SHP77 treated with DMSO at 0.1 percent for 48 hours (cell line): Measurements from ENCODE around the gene DMBX1.

Experiments used
- DNase-seq: peaks from one replicate; lab custom pipeline; 2025; lab: John Stamatoyannopoulos, UW

DMBX1 gene

DNA sequence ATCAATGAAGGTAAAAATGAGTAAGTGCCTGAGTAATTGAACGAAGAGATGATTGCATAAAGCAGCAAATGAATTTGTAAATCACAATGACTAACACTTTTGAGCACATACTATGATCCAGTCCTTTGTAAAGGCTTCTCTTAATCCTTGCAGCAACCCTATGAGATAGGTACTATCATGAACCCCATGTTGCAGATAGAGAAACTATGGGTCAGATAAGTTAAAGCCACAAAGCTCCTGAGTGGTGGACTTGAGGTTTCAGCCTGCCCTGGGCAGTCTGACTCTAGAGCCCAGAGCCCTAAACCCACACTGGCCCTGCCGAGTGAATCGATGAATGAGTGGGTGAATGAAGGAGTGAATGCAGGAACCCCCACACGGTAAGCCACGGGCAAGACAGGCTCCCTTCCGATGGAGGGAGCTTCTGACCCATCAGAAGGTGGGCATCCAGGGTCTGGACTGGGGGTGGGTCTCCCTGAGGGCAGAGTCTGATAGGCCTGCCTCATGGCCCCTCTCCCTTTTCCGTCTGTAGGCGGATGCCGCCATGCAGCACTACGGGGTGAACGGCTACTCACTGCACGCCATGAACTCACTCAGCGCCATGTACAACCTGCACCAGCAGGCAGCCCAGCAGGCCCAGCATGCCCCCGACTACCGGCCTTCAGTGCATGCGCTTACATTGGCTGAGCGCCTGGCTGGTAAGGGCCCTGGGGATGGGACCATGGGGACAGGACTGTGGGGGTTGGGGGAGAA lies 17.0 kb downstream of the DMBX1 start:
- DNase-seq, result no peak

- DNase-seq, result no peak
Observed at GRCh38 chr1:46508757-46509156, 19.1 kb downstream of the DMBX1 start.

- no peak for DNase-seq
Observed at GRCh38 chr1:46510341-46510997, 20.8 kb downstream of the DMBX1 start.

- no peak for DNase-seq
Observed at GRCh38 chr1:46510998-46511365, 21.3 kb downstream of the DMBX1 start.

- no peak for DNase-seq
Observed at GRCh38 chr1:46512135-46512791, 22.6 kb downstream of the DMBX1 start.

- no peak for DNase-seq
Observed at GRCh38 chr1:46512792-46513190, 23.2 kb downstream of the DMBX1 start.

DNA sequence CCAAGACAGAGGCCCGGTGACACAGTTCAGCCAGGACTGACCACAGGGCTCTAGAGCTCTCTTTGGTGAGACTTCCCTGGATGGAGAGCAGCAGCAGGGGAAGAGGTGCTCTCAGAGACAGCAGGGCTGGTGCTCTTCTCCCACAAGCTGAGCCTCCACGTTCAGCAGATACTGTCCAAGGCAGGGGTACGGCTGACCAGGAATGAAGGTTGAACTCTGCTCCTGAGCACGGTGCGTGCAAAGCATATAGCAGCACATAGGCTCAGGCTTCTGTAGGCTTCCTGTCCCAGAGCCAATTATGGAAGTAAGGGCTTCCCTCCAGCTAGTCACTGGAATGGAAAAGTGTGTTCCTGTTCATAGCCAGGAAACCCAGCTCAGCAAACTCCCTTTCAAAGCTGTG lies 23.9 kb downstream of the DMBX1 start:
- DNase-seq, result no peak

- no peak for DNase-seq
Observed at GRCh38 chr1:46515576-46515975, 25.9 kb downstream of the DMBX1 start.

DNA sequence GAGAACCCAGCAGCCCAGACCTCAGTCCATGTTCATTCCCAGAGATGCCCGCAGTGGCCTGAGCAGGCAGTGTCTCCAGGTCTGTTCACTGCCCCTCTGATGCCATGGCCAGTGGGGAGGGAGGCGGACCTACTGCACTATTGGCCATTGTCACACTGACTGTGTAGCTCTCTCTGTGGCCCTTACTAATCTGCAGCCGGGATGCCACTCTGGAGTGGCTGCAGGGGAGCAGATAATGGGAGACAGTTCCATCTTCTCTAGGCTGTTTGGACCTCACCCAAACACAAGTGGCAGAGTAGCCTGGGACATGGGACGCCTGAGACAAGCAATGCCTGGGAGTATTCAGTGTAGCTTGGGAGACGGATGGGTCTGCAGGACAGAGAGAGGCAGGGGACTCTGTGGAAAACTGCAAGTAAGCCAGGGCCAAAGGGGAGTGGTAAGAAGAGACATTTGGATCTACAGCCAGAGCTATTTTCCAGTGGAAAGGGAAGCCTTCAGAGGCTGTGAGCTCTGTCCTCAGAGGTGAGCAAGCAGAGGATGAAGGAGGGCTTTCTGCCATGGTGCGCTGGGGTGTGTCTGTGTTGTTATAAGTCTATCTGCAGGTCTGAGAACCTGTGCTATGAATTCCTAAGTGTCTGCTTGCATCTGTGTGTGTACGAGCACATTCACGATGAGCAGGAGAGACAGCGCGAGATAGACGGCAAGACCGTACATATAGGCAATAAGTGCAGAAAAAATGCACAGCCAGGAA lies 26.7 kb downstream of the DMBX1 start:
- no peak for DNase-seq

GRCh38 chr1:46517010-46517600 lies 27.5 kb downstream of the DMBX1 start:
- DNase-seq, result no peak

- no peak for DNase-seq
Observed at GRCh38 chr1:46517932-46518498, 28.4 kb downstream of the DMBX1 start.

DNA sequence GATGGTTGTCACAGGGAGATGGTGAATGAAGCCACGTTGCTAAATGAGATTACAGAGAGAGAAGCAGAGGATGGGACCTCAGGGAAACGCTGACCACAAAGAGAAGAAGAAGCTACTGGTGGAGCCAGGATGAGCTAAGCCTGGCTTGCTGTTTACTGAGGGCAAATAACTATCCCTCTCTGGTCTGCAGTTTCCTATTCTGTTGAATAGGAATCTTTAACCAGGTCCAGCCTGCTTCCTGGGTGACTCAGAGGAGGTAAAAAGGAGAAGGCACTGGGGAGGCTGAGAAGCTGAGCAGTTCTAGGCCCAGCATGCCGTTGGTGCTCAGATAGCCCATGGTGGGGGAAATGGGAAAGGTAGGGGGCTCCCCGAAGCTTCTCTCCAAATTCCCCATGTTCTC lies 29.6 kb downstream of the DMBX1 start:
- DNase-seq, result no peak

DNA sequence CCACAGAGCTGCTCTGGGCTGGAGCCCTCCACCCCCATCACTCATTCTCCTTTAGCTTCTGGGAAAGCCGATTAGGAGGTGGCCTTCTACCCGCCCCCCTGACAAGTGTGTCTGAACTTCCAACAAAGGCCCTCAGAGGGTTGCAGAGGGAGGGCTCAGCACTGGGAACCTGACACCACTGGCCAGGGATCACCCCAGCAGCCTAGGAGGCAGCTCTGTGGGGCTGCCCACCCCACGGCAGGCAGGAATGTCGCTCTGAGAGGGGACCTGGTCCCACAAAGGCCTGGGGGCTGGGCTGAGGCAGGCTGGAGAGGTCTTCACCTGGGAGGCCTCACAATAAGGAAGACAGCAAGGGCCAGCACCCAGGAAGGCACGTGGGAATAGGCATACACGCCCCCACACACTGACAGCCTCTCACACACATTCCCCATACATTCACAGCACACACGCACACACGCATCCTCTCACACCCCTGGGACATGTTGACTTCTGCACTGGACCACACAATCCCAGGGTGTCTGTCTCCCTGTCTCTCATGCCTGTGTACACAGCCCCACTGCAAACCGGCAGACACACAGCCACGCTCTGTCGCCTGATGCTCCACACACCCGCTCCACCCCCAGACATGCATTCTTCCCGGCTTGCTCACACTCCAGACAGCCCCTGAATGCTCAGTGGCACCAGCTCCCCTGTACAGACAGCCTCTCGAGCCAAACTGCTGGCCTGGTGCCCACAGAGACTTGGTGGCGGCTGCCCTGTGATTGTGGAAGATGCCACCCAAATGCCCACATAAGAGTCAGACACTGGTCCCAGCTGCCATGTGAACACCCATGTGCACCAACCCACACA lies 30.7 kb downstream of the DMBX1 start:
- no peak for DNase-seq

DNA sequence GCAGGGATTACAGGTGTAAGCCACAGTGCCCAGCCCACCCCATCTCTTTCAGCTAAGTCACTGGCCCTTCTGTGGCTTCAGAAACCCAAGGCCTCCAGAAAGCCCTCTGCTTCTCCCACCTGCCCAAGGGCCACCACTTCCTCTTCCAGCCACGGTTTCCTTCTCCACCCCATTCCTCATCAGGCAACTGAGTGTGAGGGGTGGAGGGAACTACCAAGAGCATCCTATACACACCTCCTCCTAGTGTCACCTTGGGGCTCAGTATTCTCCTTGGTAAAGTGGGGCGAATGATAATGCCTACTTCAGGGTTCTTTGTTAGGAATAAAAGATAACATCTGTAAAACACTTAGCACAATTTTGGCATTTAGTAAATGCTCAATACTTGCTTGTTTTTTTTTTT lies 31.8 kb downstream of the DMBX1 start:
- no peak for DNase-seq

DNA sequence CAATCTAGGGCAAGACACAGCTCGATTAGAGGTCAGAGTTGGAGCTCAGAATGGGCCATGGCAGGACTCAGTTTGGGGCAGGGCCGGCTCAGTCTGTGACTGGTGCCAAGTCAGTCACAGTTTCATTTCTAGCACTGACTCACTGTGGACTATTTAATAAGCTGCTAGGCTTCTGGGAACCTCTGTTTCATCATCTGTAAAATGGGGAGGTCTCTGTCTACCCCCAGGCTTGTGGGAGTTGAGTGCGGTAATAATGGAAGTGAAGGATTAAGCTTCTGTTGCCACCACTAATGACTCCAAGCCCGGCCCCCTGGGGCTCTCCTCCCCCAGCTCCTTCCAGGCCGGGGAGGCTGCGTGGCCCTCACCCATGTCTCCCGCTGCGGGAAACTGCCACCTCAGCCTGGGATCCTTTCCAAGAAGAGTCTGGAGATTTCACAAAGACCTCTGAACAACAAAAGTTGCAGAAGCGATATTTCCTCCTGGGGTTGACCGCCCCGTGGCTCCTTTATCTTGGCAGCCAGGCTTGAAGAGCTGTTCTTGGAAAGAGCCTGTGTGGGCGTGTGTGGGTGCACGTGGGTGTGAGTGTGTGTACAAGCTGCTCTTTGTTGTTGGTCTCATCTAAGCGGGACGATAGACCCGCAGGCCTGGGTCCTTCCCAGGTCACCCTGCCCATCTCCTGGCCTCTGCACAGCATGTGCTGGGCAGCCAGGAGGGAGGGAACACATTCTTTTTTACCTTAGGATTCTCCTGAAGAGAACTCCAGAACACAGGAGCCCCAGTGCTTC lies 32.7 kb downstream of the DMBX1 start:
- no peak for DNase-seq

GRCh38 chr1:46522969-46523320 lies 33.3 kb downstream of the DMBX1 start:
- no peak for DNase-seq

GRCh38 chr1:46523496-46524353 lies 34.1 kb downstream of the DMBX1 start:
- DNase-seq, result no peak

DNA sequence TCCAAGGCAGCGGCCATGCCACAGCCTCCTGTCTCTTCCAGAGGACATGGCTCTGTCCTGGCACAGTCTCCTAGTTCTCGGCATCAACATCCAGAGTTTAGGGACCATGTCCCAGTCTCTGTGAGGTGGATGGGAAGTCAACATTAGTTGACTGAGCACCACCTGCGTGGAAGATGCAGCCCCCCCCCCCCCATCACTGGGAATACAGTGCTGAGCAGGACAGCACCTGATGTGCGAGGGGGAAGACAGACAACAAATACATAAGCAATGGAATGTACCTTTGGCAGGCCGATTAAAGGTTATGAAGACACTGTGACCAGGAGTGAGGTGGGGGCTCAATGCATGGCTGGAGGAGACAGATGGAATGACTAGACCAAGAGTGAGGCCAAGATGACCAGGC lies 35.2 kb downstream of the DMBX1 start:
- no peak for DNase-seq

DNA sequence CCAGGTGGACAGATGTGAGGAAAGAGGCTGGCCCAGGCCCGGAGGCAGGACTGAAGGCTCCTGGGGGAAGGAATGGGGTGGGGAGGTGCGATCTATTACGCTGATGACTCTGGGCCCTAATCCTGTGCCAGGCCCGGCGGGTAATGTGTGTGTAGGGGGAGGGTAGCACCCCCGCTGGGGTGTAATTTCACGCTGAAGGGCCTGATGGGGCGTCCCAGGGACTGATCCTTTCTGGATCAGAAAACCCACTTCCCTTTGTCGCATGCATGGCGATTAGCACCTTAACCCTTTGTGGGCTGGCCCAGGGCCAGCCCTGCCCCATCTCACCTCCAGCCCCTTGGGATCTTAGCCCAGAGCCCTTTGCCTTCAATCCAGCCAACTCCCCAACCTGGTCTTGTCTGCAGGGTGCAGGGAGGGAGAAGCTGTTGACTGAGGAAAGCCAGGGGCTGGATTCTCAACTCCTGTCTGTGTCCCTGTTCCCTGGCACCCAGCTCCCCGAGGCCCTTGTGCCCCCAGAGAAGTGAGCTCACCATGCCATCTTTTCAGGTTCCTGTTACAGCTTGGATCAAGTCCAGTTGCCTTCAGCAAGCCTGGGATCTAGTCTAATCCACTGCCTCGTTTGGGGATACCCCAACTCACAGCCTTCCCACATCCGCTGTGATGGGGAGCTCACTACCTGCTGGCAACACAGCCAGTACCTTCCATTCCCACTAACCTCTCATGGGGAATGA lies 35.8 kb downstream of the DMBX1 start:
- no peak for DNase-seq
